WI38 (cell line): ENCODE results near the gene ZYX.

Source experiments
- H3K4me3 ChIP-seq: 2 replicates; pipeline ENCODE4 v1.5.1; 2011; ENCODE audit warnings: low read depth, mild to moderate bottlenecking, control low read depth, low read length
- CTCF ChIP-seq: IDR thresholded peaks from 2 replicates; pipeline ENCODE4 v1.5.1; 2012; ENCODE audit warnings: low read depth, mild to moderate bottlenecking, control low read depth, low read length

The ZYX gene

DNA sequence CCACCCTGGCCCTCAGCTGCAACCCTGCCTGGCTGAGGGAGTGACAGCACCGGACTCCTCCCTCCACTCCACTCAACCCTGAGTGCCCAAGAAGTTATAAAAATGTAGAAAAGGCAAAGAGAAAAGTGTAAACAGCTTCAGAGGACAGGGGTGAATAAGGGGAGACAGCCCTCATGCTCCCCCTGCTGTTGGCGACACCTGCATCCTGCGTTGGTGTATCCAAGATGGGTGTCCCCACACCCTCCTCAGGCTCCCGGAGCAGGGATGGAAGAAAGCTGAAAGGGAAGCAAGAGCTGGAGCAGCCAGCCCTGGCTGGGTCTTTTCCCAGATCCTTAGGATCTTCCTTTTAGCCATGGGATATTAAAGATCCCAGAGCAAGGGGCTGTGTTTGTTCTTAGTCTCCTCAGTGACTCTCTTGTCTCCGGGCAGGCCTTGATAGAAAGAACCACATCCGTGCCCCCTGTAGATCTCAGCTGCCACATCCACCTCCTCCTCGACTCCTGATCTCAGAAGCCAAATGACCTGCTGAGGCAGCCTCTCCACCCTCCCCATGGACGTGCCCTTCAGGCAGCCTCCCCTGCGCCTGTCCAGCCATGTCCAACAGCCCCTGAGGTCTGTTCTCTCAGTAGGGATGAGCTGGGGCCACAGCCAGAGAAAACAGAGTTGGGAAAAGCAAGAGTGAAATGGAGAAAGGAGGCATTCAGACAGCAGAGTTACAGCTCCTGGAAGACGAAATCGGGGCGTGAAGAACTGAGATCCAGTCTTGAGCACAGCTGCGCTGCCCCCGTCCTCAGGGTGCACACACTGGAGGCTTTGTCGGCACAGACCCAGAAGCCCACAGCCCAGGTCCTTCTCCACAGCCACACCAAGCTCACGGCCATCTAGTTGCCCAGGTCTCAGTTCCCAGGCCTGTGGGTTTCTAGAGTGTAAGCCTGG lies 25.4 kb upstream of the ZYX start:
- TF ChIP-seq CTCF: no peak
- no peak overlapping the region for H3K4me3 ChIP-seq

DNA sequence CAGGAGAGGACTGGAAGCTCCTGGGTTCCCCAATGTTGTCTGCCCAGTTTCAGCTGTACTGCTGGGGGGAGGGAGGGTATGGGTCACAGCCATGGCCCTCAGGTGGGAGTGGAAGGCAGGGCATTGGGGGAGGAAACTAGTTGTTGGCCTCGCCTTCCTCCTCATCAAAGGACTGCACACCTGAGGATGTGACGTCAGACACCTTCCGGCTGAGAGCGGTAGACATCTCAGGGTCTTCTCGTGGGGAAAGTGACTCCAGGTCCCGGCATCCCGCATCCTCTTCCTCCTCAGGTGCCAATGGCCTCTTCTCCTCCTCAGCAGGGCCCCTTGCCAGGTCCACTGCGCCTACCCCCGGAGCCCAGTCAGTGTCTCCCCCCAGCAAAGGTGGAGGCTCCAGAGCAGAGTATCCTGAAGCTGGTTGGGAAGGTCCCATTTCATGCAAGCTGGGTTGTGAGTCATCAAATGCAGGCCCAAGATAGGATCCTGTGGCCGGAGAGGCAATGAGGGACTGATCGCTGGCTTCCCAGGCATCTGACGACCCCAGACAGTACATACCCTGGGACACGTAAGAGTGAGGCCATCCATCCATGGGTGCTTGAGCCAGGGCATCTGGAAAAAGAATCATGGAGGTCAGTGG lies 24.6 kb upstream of the ZYX start:
- H3K4me3 ChIP-seq: no peak overlapping the region
- TF ChIP-seq CTCF: no peak

DNA sequence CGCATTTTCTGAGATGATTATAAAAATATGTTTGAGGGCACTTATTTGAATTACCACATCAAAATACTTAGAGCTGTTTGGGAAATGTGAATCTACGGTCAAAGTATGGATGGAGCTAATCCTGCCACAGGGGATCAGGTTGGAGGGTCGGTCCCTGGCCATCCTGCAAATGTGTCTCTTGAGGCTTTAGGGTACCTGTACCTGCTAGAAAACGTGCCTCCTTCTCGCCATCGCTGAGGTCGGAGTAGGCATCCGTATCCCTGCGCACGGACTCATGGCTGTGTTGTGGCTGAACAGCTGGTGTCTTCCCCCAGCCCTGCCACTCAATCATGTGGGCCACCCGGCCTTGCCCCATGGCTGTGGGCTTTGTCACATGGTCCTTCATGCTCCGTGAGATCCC lies 22.5 kb upstream of the ZYX start:
- no peak for TF ChIP-seq CTCF
- H3K4me3 ChIP-seq: no peak overlapping the region

GRCh38 chr7:143359771-143360353 lies 21.3 kb upstream of the ZYX start:
- no peak for TF ChIP-seq CTCF
- no peak overlapping the region for H3K4me3 ChIP-seq

DNA sequence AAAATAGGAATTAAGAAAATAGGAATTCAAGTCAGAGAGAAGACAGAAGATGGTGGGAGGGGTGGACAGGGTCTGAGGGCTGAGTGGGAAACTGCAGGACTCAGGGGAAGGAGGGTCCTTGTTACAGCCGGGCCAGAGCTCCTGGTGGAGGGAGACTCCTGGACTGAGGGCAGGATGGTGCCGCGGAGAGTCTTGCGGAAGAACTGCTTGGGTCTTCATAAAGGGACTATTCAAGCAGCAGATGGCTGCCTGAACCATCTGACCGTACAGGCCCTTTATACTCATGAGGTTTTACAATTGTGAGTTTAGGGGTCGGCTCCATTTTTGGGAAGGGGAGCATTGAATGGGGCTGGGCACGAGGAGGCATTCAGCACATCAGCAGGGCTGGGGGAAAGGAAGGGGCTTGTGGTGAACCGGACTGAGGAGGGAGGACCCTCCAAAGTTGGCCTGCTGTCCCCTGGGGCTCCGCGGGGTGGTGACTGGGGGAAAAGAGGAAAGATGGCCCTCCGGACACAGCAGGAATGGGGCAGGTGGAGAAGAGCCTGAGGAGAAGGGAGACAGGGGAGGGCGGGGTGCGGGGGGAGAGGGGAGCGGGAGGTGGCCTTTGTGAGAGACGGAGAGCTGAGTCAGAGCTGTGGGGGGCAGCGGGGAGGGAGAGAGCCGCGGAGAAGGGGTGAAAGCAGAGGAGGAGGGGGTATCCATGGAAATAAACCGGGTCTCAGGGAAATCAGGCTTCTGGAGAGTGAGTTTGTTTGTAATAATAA lies 20.2 kb upstream of the ZYX start:
- no peak overlapping the region for H3K4me3 ChIP-seq
- TF ChIP-seq CTCF: no peak

- peak overlapping the region; percentile 58 for H3K4me3 ChIP-seq
- TF ChIP-seq CTCF: no peak
Measured at GRCh38 chr7:143361552-143362130, 19.5 kb upstream of the ZYX start.
